A549 (cell line): Measurements from ENCODE around the gene MRPL11. TPM values are rescaled to one million over a fixed set of nuclear protein-coding genes. Genes with fewer than 3 reads are reported as not detected.
A peak's percentile ranks its signal among the peaks of the same experiment; 100 is the strongest.

Experiments
- ATAC-seq, 2 experiments: fragments of 200-7000 bp in 1 of 2; fragments of >200 bp in 1 of 2; cut with Nextera tagmentation in 1 of 2; cut with Tn5 transposase in 1 of 2; 3 replicates each; pipeline versions ENCODE4 v1.8.0 to v1.9.1; 2018 to 2020; ENCODE audit warnings: mild to moderate bottlenecking in 1 of 2, moderate library complexity in 1 of 2
- CTCF ChIA-PET: fragments of 300-600 bp; sonication (Branson Sonifier 250); formaldehyde crosslinking; extraction: SDS; loops from one replicate; lab custom pipeline; 2021; ENCODE audit warnings: antibody characterized with exemption, inconsistent platforms; lab: Yijun Ruan, JAX
- POLR2A ChIA-PET: fragments of 350-600 bp; formaldehyde crosslinking; extraction: SDS; loops from one replicate; lab custom pipeline; 2021; ENCODE audit warnings: antibody characterized with exemption, inconsistent platforms; lab: Yijun Ruan, JAX
- DNase-seq, 2 experiments: peaks; one replicate each; pipeline versions ENCODE4 v3.0.0 to v3.0.0-alpha.2; 2011 to 2016; ENCODE audit warnings: low read depth in 1 of 2, low spot score in 1 of 2
- FAIRE-seq: peaks from 2 replicates; lab custom pipeline; 2011; peaks lifted over from hg19 to GRCh38; lab: Jason Lieb, UNC
- H3K27ac ChIP-seq, 2 experiments: fragments of >200 bp; sonication (Bioruptor Twin); formaldehyde crosslinking; 3 replicates each; pipeline ENCODE4 v1.5.1; 2016 to 2017
- H3K4me1 ChIP-seq: fragments of >200 bp; sonication (Bioruptor Twin); formaldehyde crosslinking; 3 replicates; pipeline ENCODE4 v1.6.1; 2016
- H3K4me2 ChIP-seq: fragments of >200 bp; sonication (Bioruptor Twin); formaldehyde crosslinking; 3 replicates; pipeline ENCODE4 v1.6.1; 2016
- H3K4me3 ChIP-seq: fragments of >200 bp; sonication (Bioruptor Twin); formaldehyde crosslinking; 3 replicates; pipeline ENCODE4 v1.5.1; 2016
- H3K9me3 ChIP-seq: fragments of >200 bp; sonication (Bioruptor Twin); formaldehyde crosslinking; 3 replicates; pipeline ENCODE4 v1.6.1; 2016
- CBX2 ChIP-seq: fragments of 200-600 bp; sonication (generic); IDR thresholded peaks from 2 replicates; pipeline ENCODE4 v1.6.1; 2016; ENCODE audit warnings: low read depth, mild to moderate bottlenecking, borderline replicate concordance
- CHD2 ChIP-seq: fragments of 150-350 bp; IDR thresholded peaks from 2 replicates; pipeline ENCODE4 v1.6.1; 2014; ENCODE audit warnings: low read length; ENCODE audit not compliant: partially characterized antibody
- CTCF ChIP-seq: fragments of >200 bp; sonication (Bioruptor Twin); formaldehyde crosslinking; IDR thresholded peaks from 3 replicates; pipeline ENCODE4 v1.5.1; 2016
- EP300 ChIP-seq, 2 experiments: fragments of >200 bp; sonication (Bioruptor Twin); formaldehyde crosslinking; IDR thresholded peaks; 2 replicates in 1 of 2; 3 replicates in 1 of 2; pipeline ENCODE4 v1.6.1; 2016 to 2017
- ESRRA ChIP-seq: fragments of 150-350 bp; IDR thresholded peaks from 2 replicates; pipeline ENCODE4 v1.6.1; 2014; ENCODE audit warnings: mild to moderate bottlenecking, low read length, borderline replicate concordance
- FOSB ChIP-seq: fragments of 250-450 bp; sonication (Bioruptor Pico); IDR thresholded peaks from 2 replicates; pipeline ENCODE4 v1.5.0; 2020; ENCODE audit warnings: mild to moderate bottlenecking, moderate library complexity
- FOSL2 ChIP-seq, 2 experiments: fragments of 450-650 bp in 1 of 2; fragments of >200 bp in 1 of 2; sonication (Bioruptor Twin) in 1 of 2; formaldehyde crosslinking; IDR thresholded peaks; 2 replicates each; pipeline versions ENCODE4 v1.5.0 to v1.6.1; 2016 to 2020; ENCODE audit warnings: mild to moderate bottlenecking in 1 of 2, moderate library complexity in 1 of 2
- HDAC2 ChIP-seq: fragments of 200-600 bp; sonication (generic); IDR thresholded peaks from 2 replicates; pipeline ENCODE4 v1.6.1; 2016
- HEYL ChIP-seq: fragments of 250-450 bp; sonication (Bioruptor Pico); IDR thresholded peaks from 2 replicates; pipeline ENCODE4 v1.8.0; 2021; ENCODE audit warnings: mild to moderate bottlenecking, moderate library complexity
- HOXA7 ChIP-seq: fragments of 250-450 bp; sonication (Bioruptor Pico); IDR thresholded peaks from 2 replicates; pipeline ENCODE4 v1.5.0; 2020; ENCODE audit warnings: mild to moderate bottlenecking, moderate library complexity
- HOXB13 ChIP-seq: fragments of 250-450 bp; sonication (Bioruptor Pico); IDR thresholded peaks from 2 replicates; pipeline ENCODE4 v1.5.0; 2020; ENCODE audit warnings: low read depth, mild to moderate bottlenecking, moderate library complexity
- JUN ChIP-seq, 2 experiments: fragments of >200 bp; sonication (Bioruptor Twin); formaldehyde crosslinking; IDR thresholded peaks; 2 replicates in 1 of 2; 3 replicates in 1 of 2; pipeline ENCODE4 v1.6.1; 2016 to 2017
- JUNB ChIP-seq: fragments of >200 bp; sonication (Bioruptor Twin); formaldehyde crosslinking; IDR thresholded peaks from 2 replicates; pipeline ENCODE4 v1.6.1; 2016
- KDM5A ChIP-seq: fragments of 200-600 bp; sonication (generic); IDR thresholded peaks from 2 replicates; pipeline ENCODE4 v1.6.1; 2016; ENCODE audit warnings: antibody characterized with exemption, mild to moderate bottlenecking
- MAFK ChIP-seq: fragments of 450-650 bp; IDR thresholded peaks from 2 replicates; pipeline ENCODE4 v1.6.1; 2014; ENCODE audit not compliant: partially characterized antibody
- MAZ ChIP-seq: fragments of 150-350 bp; IDR thresholded peaks from 2 replicates; pipeline ENCODE4 v1.6.1; 2014; ENCODE audit warnings: antibody characterized with exemption, low read depth, low read length, borderline replicate concordance
- NPAS2 ChIP-seq: fragments of 250-450 bp; sonication (Bioruptor Pico); IDR thresholded peaks from 2 replicates; pipeline ENCODE4 v1.8.0; 2022; ENCODE audit warnings: mild to moderate bottlenecking, moderate library complexity, borderline replicate concordance
- NR3C1 ChIP-seq: fragments of >200 bp; sonication (Bioruptor Twin); formaldehyde crosslinking; IDR thresholded peaks from 3 replicates; pipeline ENCODE4 v1.6.1; 2017
- PHF8 ChIP-seq: fragments of 200-600 bp; sonication (generic); IDR thresholded peaks from 2 replicates; pipeline ENCODE4 v1.6.1; 2016; ENCODE audit warnings: low read depth, mild to moderate bottlenecking, antibody characterized with exemption, moderate library complexity, borderline replicate concordance
- POLR2AphosphoS2 ChIP-seq: conservative IDR thresholded peaks from 2 replicates; pipeline ENCODE4 v1.6.1; 2012; ENCODE audit warnings: low read length, improper control_type of control experiment, inconsistent platforms
- RARB ChIP-seq: fragments of 250-450 bp; sonication (Bioruptor Pico); IDR thresholded peaks from 2 replicates; pipeline ENCODE4 v1.8.0; 2021; ENCODE audit warnings: mild to moderate bottlenecking, moderate library complexity
- RCOR1 ChIP-seq: fragments of 150-350 bp; IDR thresholded peaks from 2 replicates; pipeline ENCODE4 v1.6.1; 2014; ENCODE audit warnings: antibody characterized with exemption, low read length, low read depth
- RNF2 ChIP-seq: fragments of 200-600 bp; sonication (generic); IDR thresholded peaks from 2 replicates; pipeline ENCODE4 v1.6.1; 2016; ENCODE audit warnings: low read depth, mild to moderate bottlenecking, antibody characterized with exemption, moderate library complexity, borderline replicate concordance
- TFCP2L1 ChIP-seq: fragments of 250-450 bp; sonication (Bioruptor Pico); IDR thresholded peaks from 2 replicates; pipeline ENCODE4 v1.5.0; 2021; ENCODE audit warnings: mild to moderate bottlenecking
- TP53 ChIP-seq: fragments of 250-450 bp; sonication (Bioruptor Pico); IDR thresholded peaks from 2 replicates; pipeline ENCODE4 v1.5.0; 2021; ENCODE audit warnings: mild to moderate bottlenecking, moderate library complexity
- ZC3H11A ChIP-seq: fragments of 450-650 bp; IDR thresholded peaks from 2 replicates; pipeline ENCODE4 v1.6.1; 2014; ENCODE audit warnings: antibody characterized with exemption, mild to moderate bottlenecking
- ZFP36 ChIP-seq: fragments of 450-650 bp; IDR thresholded peaks from 2 replicates; pipeline ENCODE4 v1.6.1; 2014; ENCODE audit warnings: borderline replicate concordance; ENCODE audit not compliant: partially characterized antibody
- ZNF302 ChIP-seq: fragments of 250-450 bp; sonication (Bioruptor Pico); IDR thresholded peaks from 2 replicates; pipeline ENCODE4 v1.9.0; 2021; ENCODE audit warnings: inconsistent platforms, mild to moderate bottlenecking, moderate library complexity
- ZSCAN20 ChIP-seq: fragments of 250-450 bp; sonication (Bioruptor Pico); IDR thresholded peaks from 2 replicates; pipeline ENCODE4 v1.8.0; 2022; ENCODE audit warnings: mild to moderate bottlenecking, moderate library complexity
- WGBS: methylation state at CpG from one replicate; pipeline ENCODE4 v1.1.6; 2017; ENCODE audit errors: missing lambda C conversion rate; 5-methylcytosine and 5-hydroxymethylcytosine counted together
- polyA plus RNA-seq, 4 experiments: library from polyadenylated mRNA; depleted of rRNA in 3 of 4; stranded (reverse); fragments of >200 nt; fragmentation: RNase III in 1 of 4; extraction: RNeasy Plus Mini Kit Qiagen cat#74134 plus additional on column Dnase treatment in 1 of 4; gene quantifications; 2 replicates in 3 of 4; 3 replicates in 1 of 4; pipeline ENCODE4 v1.2.3, GENCODE V29; 2011 to 2017
- TF ChIP-seq, protein P1 (sequence below): fragments of >200 bp; sonication (Bioruptor Twin); formaldehyde crosslinking; IDR thresholded peaks from 2 replicates; pipeline ENCODE4 v1.6.1; 2016
- TF ChIP-seq, protein P2 (sequence below): fragments of >200 bp; sonication (Bioruptor Twin); formaldehyde crosslinking; IDR thresholded peaks from 3 replicates; pipeline ENCODE4 v1.6.1; 2016
- TF ChIP-seq, protein P3 (sequence below): IDR thresholded peaks from 2 replicates; pipeline ENCODE4 v1.6.1; 2012
- TF ChIP-seq, protein P4 (sequence below): fragments of 200-600 bp; sonication (generic); IDR thresholded peaks from 2 replicates; pipeline ENCODE4 v1.6.1; 2016; ENCODE audit warnings: antibody characterized with exemption, mild to moderate bottlenecking, moderate library complexity

Gene MRPL11
- polyA plus RNA-seq, 2 of the 4 experiments (the other 2 are of a cell fraction): 62.9 to 73.8 TPM

DNA sequence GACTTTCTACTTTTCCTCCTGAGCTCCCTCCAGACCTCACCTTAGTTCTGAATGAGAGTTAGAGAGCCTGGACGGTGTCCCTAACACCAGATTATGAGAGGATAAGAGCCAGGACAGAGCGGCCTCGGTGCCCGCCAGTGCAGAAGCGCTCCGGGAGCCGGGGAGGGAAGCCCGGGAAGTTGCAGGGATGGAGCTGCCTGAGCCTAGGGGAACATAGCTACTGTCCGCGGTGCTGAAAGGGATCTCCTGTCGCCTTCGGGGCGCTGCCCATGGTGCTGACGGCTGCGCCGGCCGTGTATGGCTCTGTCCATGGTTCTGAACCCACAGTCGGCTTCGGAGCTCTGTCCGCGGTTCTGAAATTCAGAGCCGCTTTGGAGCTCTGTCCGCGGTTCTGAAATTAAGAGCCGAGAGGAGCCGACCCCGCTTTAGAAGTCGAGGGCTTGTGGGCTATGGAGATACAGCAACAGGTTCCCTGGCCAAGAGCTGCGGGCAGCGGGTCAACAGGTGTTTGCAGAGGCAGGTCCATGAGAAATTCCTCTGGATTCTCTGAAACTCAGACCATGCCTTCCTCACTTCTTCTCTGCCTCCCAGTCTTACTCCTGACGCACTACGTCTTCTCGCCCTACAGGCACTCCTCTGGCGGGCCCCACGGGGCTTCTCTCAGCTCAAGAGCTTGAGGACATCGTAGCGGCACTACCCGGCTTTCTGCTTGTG is 17.0 kb downstream of the MRPL11 start:
- 11% methylated on average over 34 of the region's 38 CpGs for WGBS
- peak; percentile 52 to 76; a peak in 4 of 6 replicates for ATAC-seq
- POLR2A ChIA-PET: interaction anchor here (0.5 to 1.6 kb wide), 8 partner anchors 13 to 263 kb away, joined by 3 to 13 read pairs (median 4); partner anchors contain the start of genes DPP3, MRPL11, RBM14 and RBM4B
- Histone ChIP-seq H3K9me3 (peaks cover 4% of the 10 kb centered on the region; the same call in 1 of the 3 replicates), H3K4me1 (peaks cover 12% of the 10 kb centered on the region), H3K4me3 (no peak overlapping the region), H3K27ac (no peak overlapping the region), H3K4me2 (no peak overlapping the region)
- peak; percentile 83 to 84 for DNase-seq
- CTCF ChIA-PET: interaction anchor here (0.5 to 57.7 kb wide), 12 partner anchors 4 to 412 kb away, joined by 3 to 1614 read pairs (median 4); partner anchors contain the start of genes MRPL11, NPAS4, PELI3 and RBM4B
- FAIRE-seq: no peak
- TF ChIP-seq ZSCAN20 (CRISPR knock-in tag) (peak; percentile 100), CTCF (no peak), EP300 (IDR thresholded peaks at IDR 0.05) (no peak), JUNB (no peak), NPAS2 (CRISPR knock-in tag) (peak; percentile 98), RARB (CRISPR knock-in tag) (peak; percentile 93), FOSL2 (IDR thresholded peaks at IDR 0.05) (no peak), FOSL2 (CRISPR knock-in tag; IDR thresholded peaks at IDR 0.05) (peak; percentile 91), HOXA7 (peak; percentile 99), KDM5A (no peak), FOSB (peak; percentile 99), PHF8 (no peak), MAZ (no peak), MAFK (no peak), HOXB13 (CRISPR knock-in tag) (peak; percentile 100), ZNF302 (CRISPR knock-in tag) (peak; percentile 100), ZFP36 (no peak), NR3C1 (no peak), POLR2AphosphoS2 (no peak), ZC3H11A (no peak), CBX2 (no peak), HEYL (CRISPR knock-in tag) (peak; percentile 100), HDAC2 (peak; percentile 90; the same call in 1 of the 2 replicates), RCOR1 (peak; percentile 100), TP53 (CRISPR knock-in tag) (peak; percentile 99), TFCP2L1 (peak; percentile 100), RNF2 (no peak), JUN (IDR thresholded peaks at IDR 0.05) (0 out of 5 replicates have a peak, but pooled peaks of 1 of the 2 experiments have one; percentile 36), ESRRA (no peak), CHD2 (no peak)
- TF ChIP-seq, protein P1, sequence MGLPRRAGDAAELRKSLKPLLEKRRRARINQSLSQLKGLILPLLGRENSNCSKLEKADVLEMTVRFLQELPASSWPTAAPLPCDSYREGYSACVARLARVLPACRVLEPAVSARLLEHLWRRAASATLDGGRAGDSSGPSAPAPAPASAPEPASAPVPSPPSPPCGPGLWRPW: no peak
- TF ChIP-seq, protein P2, sequence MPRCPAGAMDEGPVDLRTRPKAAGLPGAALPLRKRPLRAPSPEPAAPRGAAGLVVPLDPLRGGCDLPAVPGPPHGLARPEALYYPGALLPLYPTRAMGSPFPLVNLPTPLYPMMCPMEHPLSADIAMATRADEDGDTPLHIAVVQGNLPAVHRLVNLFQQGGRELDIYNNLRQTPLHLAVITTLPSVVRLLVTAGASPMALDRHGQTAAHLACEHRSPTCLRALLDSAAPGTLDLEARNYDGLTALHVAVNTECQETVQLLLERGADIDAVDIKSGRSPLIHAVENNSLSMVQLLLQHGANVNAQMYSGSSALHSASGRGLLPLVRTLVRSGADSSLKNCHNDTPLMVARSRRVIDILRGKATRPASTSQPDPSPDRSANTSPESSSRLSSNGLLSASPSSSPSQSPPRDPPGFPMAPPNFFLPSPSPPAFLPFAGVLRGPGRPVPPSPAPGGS: no peak
- TF ChIP-seq, protein P3, sequence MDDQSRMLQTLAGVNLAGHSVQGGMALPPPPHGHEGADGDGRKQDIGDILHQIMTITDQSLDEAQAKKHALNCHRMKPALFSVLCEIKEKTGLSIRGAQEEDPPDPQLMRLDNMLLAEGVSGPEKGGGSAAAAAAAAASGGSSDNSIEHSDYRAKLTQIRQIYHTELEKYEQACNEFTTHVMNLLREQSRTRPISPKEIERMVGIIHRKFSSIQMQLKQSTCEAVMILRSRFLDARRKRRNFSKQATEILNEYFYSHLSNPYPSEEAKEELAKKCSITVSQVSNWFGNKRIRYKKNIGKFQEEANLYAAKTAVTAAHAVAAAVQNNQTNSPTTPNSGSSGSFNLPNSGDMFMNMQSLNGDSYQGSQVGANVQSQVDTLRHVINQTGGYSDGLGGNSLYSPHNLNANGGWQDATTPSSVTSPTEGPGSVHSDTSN: peak; percentile 33; the same call in 1 of the 2 replicates
- TF ChIP-seq, protein P4, sequence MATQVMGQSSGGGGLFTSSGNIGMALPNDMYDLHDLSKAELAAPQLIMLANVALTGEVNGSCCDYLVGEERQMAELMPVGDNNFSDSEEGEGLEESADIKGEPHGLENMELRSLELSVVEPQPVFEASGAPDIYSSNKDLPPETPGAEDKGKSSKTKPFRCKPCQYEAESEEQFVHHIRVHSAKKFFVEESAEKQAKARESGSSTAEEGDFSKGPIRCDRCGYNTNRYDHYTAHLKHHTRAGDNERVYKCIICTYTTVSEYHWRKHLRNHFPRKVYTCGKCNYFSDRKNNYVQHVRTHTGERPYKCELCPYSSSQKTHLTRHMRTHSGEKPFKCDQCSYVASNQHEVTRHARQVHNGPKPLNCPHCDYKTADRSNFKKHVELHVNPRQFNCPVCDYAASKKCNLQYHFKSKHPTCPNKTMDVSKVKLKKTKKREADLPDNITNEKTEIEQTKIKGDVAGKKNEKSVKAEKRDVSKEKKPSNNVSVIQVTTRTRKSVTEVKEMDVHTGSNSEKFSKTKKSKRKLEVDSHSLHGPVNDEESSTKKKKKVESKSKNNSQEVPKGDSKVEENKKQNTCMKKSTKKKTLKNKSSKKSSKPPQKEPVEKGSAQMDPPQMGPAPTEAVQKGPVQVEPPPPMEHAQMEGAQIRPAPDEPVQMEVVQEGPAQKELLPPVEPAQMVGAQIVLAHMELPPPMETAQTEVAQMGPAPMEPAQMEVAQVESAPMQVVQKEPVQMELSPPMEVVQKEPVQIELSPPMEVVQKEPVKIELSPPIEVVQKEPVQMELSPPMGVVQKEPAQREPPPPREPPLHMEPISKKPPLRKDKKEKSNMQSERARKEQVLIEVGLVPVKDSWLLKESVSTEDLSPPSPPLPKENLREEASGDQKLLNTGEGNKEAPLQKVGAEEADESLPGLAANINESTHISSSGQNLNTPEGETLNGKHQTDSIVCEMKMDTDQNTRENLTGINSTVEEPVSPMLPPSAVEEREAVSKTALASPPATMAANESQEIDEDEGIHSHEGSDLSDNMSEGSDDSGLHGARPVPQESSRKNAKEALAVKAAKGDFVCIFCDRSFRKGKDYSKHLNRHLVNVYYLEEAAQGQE: peak; percentile 100
